Naive thymus-derived CD4-positive, alpha-beta T cell (primary cell): Measurements from ENCODE around the gene EYA2. TPM values are rescaled to one million over a fixed set of nuclear protein-coding genes. Genes with fewer than 3 reads are reported as not detected.
A peak's percentile ranks its signal among the peaks of the same experiment; 100 is the strongest.

Source experiments
- ATAC-seq: fragments of 150-1000 bp; cut with Tn5 transposase; 2 replicates; pipeline ENCODE4 v1.10.0; 2021; ENCODE audit warnings: mild to moderate bottlenecking, moderate library complexity
- CTCF ChIA-PET: fragments of 350-600 bp; sonication (Branson Sonifier 250); formaldehyde crosslinking; loops from one replicate; lab custom pipeline; 2021; ENCODE audit warnings: antibody characterized with exemption; lab: Charles Lee
- POLR2A ChIA-PET: fragments of 350-600 bp; sonication (Branson Sonifier 250); formaldehyde crosslinking; loops from one replicate; lab custom pipeline; 2021; ENCODE audit warnings: antibody characterized with exemption, inconsistent platforms; lab: Charles Lee
- DNase-seq, 9 donors: peaks; one replicate each; pipeline versions ENCODE4 v3.0.0 to v3.0.0-alpha.2; 2020 to 2022; ENCODE audit warnings: mixed read lengths in 1 of 9
- H3K27ac ChIP-seq: one replicate; pipeline ENCODE4 v1.7.0; 2013; ENCODE audit warnings: mild to moderate bottlenecking, low read depth, low read length, moderate library complexity
- H3K27me3 ChIP-seq, 2 donors: one replicate each; pipeline ENCODE4 v1.7.0; 2013; ENCODE audit warnings: low read length in 2 of 2, mild to moderate bottlenecking in 2 of 2, moderate library complexity in 2 of 2; ENCODE audit not compliant: control insufficient read depth in 2 of 2, insufficient read depth in 2 of 2
- H3K36me3 ChIP-seq, 3 experiments: 1 replicate in 2 of 3; 2 replicates in 1 of 3; pipeline ENCODE4 v1.7.0; 2013; ENCODE audit warnings: low read length in 3 of 3, mild to moderate bottlenecking in 3 of 3, moderate library complexity in 1 of 3; ENCODE audit not compliant: insufficient read depth in 3 of 3, control insufficient read depth in 2 of 3
- H3K4me1 ChIP-seq, 2 donors: one replicate each; pipeline ENCODE4 v1.7.0; 2013; ENCODE audit warnings: low read length in 2 of 2, mild to moderate bottlenecking in 2 of 2, moderate library complexity in 1 of 2; ENCODE audit not compliant: control insufficient read depth in 2 of 2, insufficient read depth in 2 of 2
- H3K4me3 ChIP-seq: 2 replicates; pipeline ENCODE4 v1.7.0; 2013; ENCODE audit warnings: mild to moderate bottlenecking, low read length
- H3K9me3 ChIP-seq, 3 experiments: 1 replicate in 2 of 3; 2 replicates in 1 of 3; pipeline ENCODE4 v1.7.0; 2013; ENCODE audit warnings: low read length in 3 of 3; ENCODE audit not compliant: control insufficient read depth in 2 of 3
- H3K27ac Mint-ChIP-seq, 9 donors: one replicate each; pipeline ENCODE4 v1.8.0; 2020 to 2022; ENCODE audit warnings: mixed read lengths in 9 of 9, mild to moderate bottlenecking in 8 of 9, moderate library complexity in 5 of 9, inconsistent platforms in 2 of 9
- H3K27me3 Mint-ChIP-seq, 5 donors: one replicate each; pipeline ENCODE4 v1.8.0; 2021 to 2022; ENCODE audit warnings: mixed read lengths in 5 of 5, mild to moderate bottlenecking in 1 of 5
- H3K36me3 Mint-ChIP-seq, 5 donors: one replicate each; pipeline ENCODE4 v1.8.0; 2020 to 2022; ENCODE audit warnings: mixed read lengths in 5 of 5, mild to moderate bottlenecking in 3 of 5, inconsistent platforms in 1 of 5
- H3K4me1 Mint-ChIP-seq, 7 donors: one replicate each; pipeline ENCODE4 v1.8.0; 2020 to 2022; ENCODE audit warnings: mixed read lengths in 7 of 7, mild to moderate bottlenecking in 3 of 7, inconsistent platforms in 1 of 7
- H3K4me3 Mint-ChIP-seq, 10 donors: one replicate each; pipeline ENCODE4 v1.8.0; 2020 to 2022; ENCODE audit warnings: mild to moderate bottlenecking in 10 of 10, mixed read lengths in 10 of 10, moderate library complexity in 6 of 10, inconsistent platforms in 2 of 10
- H3K9me3 Mint-ChIP-seq, 11 donors: one replicate each; pipeline ENCODE4 v1.8.0; 2020 to 2022; ENCODE audit warnings: mixed read lengths in 11 of 11, mild to moderate bottlenecking in 4 of 11, inconsistent platforms in 1 of 11, moderate library complexity in 1 of 11
- intact Hi-C, 2 donors: fragments of 100-400 bp; cut with micrococcal nuclease; formaldehyde crosslinking; loops; one replicate each; pipeline ENCODE4 v1.15.1; 2023
- polyA plus RNA-seq, 2 donors: library from polyadenylated mRNA; unstranded; fragments of 300-500 nt; fragmentation: Illumina TruSeq; gene quantifications; one replicate each; pipeline ENCODE4 v1.2.3, GENCODE V29; 2021
- total RNA-seq, 6 experiments: library from RNA in 5 of 6; stranded (reverse) in 5 of 6; gene quantifications; 1 replicate in 5 of 6; 2 replicates in 1 of 6; pipeline ENCODE4 v1.2.3 and lab custom pipeline; 2021 to 2026

The EYA2 gene
- total and polyA plus RNA-seq, 7 experiments from 2014 or later: 0.16 TPM; not detected in 6

- peaks cover 6 to 32% (median 17%) of the 10 kb centered on the region in 5 donors for H3K27me3 Mint-ChIP-seq
- no peak for ATAC-seq
- no peak overlapping the region for H3K4me3 Mint-ChIP-seq
- Histone ChIP-seq H3K27ac (no peak overlapping the region), H3K27me3 (no peaks in the 10 kb centered on the region), H3K36me3 (no peaks in the 10 kb centered on the region), H3K4me3 (no peak overlapping the region), H3K4me1 (no peaks in the 10 kb centered on the region), H3K9me3 (peaks cover 0 to 4% (median 0%) of the 10 kb centered on the region in 3 experiments)
- intact Hi-C loops: no loop called here
- DNase-seq: no peak
- no peaks in the 10 kb centered on the region for H3K36me3 Mint-ChIP-seq
- POLR2A ChIA-PET: no interaction called here
- H3K27ac Mint-ChIP-seq: no peak overlapping the region
- H3K9me3 Mint-ChIP-seq: peaks cover 0 to 5% (median 0%) of the 10 kb centered on the region in 11 donors
- CTCF ChIA-PET: no interaction called here
- H3K4me1 Mint-ChIP-seq: peaks cover 0 to 1% (median 0%) of the 10 kb centered on the region in 7 donors
Measured at GRCh38 chr20:47142774-47143170, 248.1 kb downstream of the EYA2 start.

- Histone ChIP-seq H3K36me3 (no peaks in the 10 kb centered on the region), H3K9me3 (peaks cover 0 to 4% (median 0%) of the 10 kb centered on the region in 3 experiments), H3K4me3 (no peak overlapping the region), H3K27me3 (no peaks in the 10 kb centered on the region), H3K4me1 (no peaks in the 10 kb centered on the region), H3K27ac (no peak overlapping the region)
- no peaks in the 10 kb centered on the region for H3K36me3 Mint-ChIP-seq
- H3K4me1 Mint-ChIP-seq: peaks cover 0 to 1% (median 0%) of the 10 kb centered on the region in 7 donors
- DNase-seq: no peak
- intact Hi-C loops: no loop called here
- no peak overlapping the region for H3K4me3 Mint-ChIP-seq
- peak; percentile 68 for ATAC-seq
- H3K27me3 Mint-ChIP-seq: peaks cover 6 to 32% (median 16%) of the 10 kb centered on the region in 5 donors
- H3K9me3 Mint-ChIP-seq: peaks cover 0 to 5% (median 0%) of the 10 kb centered on the region in 11 donors
- CTCF ChIA-PET: no interaction called here
- H3K27ac Mint-ChIP-seq: no peak overlapping the region
- POLR2A ChIA-PET: no interaction called here
Measured at GRCh38 chr20:47143657-47144056, 249.0 kb downstream of the EYA2 start.

- POLR2A ChIA-PET: no interaction called here
- Histone ChIP-seq H3K36me3 (no peaks in the 10 kb centered on the region), H3K4me1 (no peaks in the 10 kb centered on the region), H3K9me3 (peaks cover 0 to 4% (median 0%) of the 10 kb centered on the region in 3 experiments), H3K27me3 (no peaks in the 10 kb centered on the region), H3K4me3 (no peak overlapping the region), H3K27ac (no peak overlapping the region)
- Mint-ChIP-seq H3K27me3 (peaks cover 6 to 32% (median 13%) of the 10 kb centered on the region in 5 donors), H3K4me1 (peaks cover 0 to 1% (median 0%) of the 10 kb centered on the region in 7 donors), H3K27ac (no peak overlapping the region), H3K9me3 (peaks cover 0 to 5% (median 0%) of the 10 kb centered on the region in 11 donors), H3K36me3 (no peaks in the 10 kb centered on the region), H3K4me3 (no peak overlapping the region)
- DNase-seq (no peak), ATAC-seq (no peak)
- intact Hi-C loops: no loop called here
- CTCF ChIA-PET: no interaction called here
Measured at GRCh38 chr20:47144463-47144862, 249.8 kb downstream of the EYA2 start.

- intact Hi-C loops: no loop called here
- peaks cover 0 to 1% (median 0%) of the 10 kb centered on the region in 7 donors for H3K4me1 Mint-ChIP-seq
- ChIA-PET POLR2A (no interaction called here), CTCF (no interaction called here)
- no peak overlapping the region for H3K27ac Mint-ChIP-seq
- no peak for DNase-seq
- H3K27me3 Mint-ChIP-seq: peaks cover 4 to 33% (median 19%) of the 10 kb centered on the region in 5 donors
- H3K4me3 Mint-ChIP-seq: no peak overlapping the region
- peaks cover 0 to 4% (median 0%) of the 10 kb centered on the region in 11 donors for H3K9me3 Mint-ChIP-seq
- no peaks in the 10 kb centered on the region for H3K36me3 Mint-ChIP-seq
- no peaks in the 10 kb centered on the region for H3K4me1 ChIP-seq
- H3K36me3 ChIP-seq: no peaks in the 10 kb centered on the region
- no peaks in the 10 kb centered on the region for H3K9me3 ChIP-seq
- no peaks in the 10 kb centered on the region for H3K27me3 ChIP-seq
- no peak for ATAC-seq
- no peak overlapping the region for H3K4me3 ChIP-seq
- H3K27ac ChIP-seq: no peak overlapping the region
Measured at GRCh38 chr20:47146686-47147085, 252.0 kb downstream of the EYA2 start.

GRCh38 chr20:47148059-47148458 lies 253.4 kb downstream of the EYA2 start:
- Mint-ChIP-seq H3K27ac (peak overlapping the region in 1 of 9 donors; percentile 42), H3K4me1 (peaks cover 0 to 1% (median 0%) of the 10 kb centered on the region in 7 donors), H3K9me3 (peaks cover 0 to 4% (median 0%) of the 10 kb centered on the region in 11 donors), H3K27me3 (peaks cover 4 to 35% (median 25%) of the 10 kb centered on the region in 5 donors), H3K36me3 (no peaks in the 10 kb centered on the region), H3K4me3 (no peak overlapping the region)
- ATAC-seq (no peak), DNase-seq (no peak)
- intact Hi-C loops: no loop called here
- ChIA-PET POLR2A (no interaction called here), CTCF (no interaction called here)
- H3K27me3 ChIP-seq: no peaks in the 10 kb centered on the region
- no peaks in the 10 kb centered on the region for H3K36me3 ChIP-seq
- H3K4me1 ChIP-seq: no peaks in the 10 kb centered on the region
- no peak overlapping the region for H3K4me3 ChIP-seq
- H3K27ac ChIP-seq: no peak overlapping the region
- H3K9me3 ChIP-seq: no peaks in the 10 kb centered on the region

- ATAC-seq (no peak), DNase-seq (no peak)
- Mint-ChIP-seq H3K4me3 (no peak overlapping the region), H3K9me3 (peaks cover 0 to 6% (median 0%) of the 10 kb centered on the region in 11 donors), H3K27me3 (peaks cover 4 to 31% (median 30%) of the 10 kb centered on the region in 5 donors), H3K36me3 (peaks cover 0 to 3% (median 0%) of the 10 kb centered on the region in 5 donors), H3K4me1 (peaks cover 0 to 1% (median 0%) of the 10 kb centered on the region in 7 donors), H3K27ac (no peak overlapping the region)
- Histone ChIP-seq H3K4me1 (no peaks in the 10 kb centered on the region), H3K36me3 (no peaks in the 10 kb centered on the region), H3K27me3 (no peaks in the 10 kb centered on the region), H3K4me3 (no peak overlapping the region), H3K27ac (no peak overlapping the region), H3K9me3 (no peaks in the 10 kb centered on the region)
- intact Hi-C loops: loop anchor here in 1 of 2 donors (1.0 kb wide), 1 partner anchor 392 kb away; no protein-coding TSS in a partner anchor
- CTCF ChIA-PET: no interaction called here
- POLR2A ChIA-PET: no interaction called here
Measured at GRCh38 chr20:47149939-47150338, 255.3 kb downstream of the EYA2 start.
